Renal pelvis (tissue), 4 donors: Measurements from ENCODE around the gene RRH. TPM values are rescaled to one million over a fixed set of nuclear protein-coding genes. Genes with fewer than 3 reads are reported as not detected.

ENCODE experiments used
- DNase-seq: peaks from one replicate; pipeline ENCODE4 v3.0.0-alpha.2; 2013
- polyA plus RNA-seq, 3 donors: library from polyadenylated mRNA; unstranded; fragments of 120-200 nt; gene quantifications; one replicate each; pipeline ENCODE4 v1.2.1, GENCODE V29; 2013; ENCODE audit not compliant: insufficient read length in 3 of 3

Gene RRH
- polyA plus RNA-seq, 3 donors: 0.51 to 1.3 (median 0.94) TPM

DNA sequence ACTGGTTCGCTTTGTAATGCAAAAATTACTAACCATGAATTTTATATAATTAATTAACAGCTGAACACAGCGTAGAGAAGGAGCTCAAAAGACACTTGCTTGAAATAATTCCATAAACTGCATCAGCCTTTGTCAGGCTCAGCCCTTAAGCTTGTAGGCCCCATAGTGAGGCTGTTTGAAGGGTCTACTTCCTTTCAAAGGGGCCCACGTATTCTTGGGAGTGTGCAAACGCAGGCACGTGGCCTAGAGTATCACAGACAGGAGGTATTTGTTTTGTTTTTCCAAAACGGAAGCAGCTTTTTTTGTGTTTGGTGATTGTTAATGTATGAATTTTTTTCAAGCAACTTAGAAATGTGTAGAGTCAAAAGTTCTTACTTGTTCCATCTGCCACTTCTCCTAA, 59.3 kb downstream of the RRH start:
- no peak for DNase-seq

DNA sequence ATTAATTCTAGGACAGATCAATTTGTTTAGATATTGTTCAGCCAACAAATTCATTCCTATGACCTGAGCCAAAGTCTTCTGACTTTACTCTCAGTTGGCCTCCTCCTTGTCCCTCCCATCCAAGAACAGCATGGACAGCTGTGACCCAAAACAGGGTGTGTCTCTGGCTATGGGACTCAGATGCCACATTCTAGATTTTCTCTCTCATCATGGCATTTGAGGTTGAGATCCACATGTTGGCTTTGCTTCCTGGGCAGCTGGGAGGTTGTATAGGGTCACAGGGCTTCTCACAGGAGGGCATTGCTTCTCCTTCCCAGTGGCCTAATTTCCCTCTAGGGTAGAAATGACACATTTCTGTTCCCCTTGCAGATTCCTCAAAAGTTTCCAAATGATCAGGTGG, 62.3 kb downstream of the RRH start:
- no peak for DNase-seq

Other genes starting within 250 kb of the RRH start
- gene CASP6, start 124.5 kb upstream of the RRH start, polyA plus RNA-seq: 10 to 100 TPM; 34.3 to 41.3 (median 40.4) TPM
- 10 to 100 TPM; 23.8 to 44.6 (median 34.1) TPM for gene PLA2G12A, start 97.9 kb upstream of the RRH start, polyA plus RNA-seq
- gene CFI, start 26.0 kb upstream of the RRH start, polyA plus RNA-seq: 10 to 100 TPM; 75.2 to 79.1 (median 78.8) TPM
- 10 to 100 TPM; 37.9 to 40.3 (median 39.3) TPM for gene GAR1, start 12.2 kb upstream of the RRH start, polyA plus RNA-seq
- 1 to 10 TPM in 1 of 3 donors, under 1 TPM in 2; 0.34 to 1.3 (median 0.99) TPM for gene LRIT3, start 20.1 kb downstream of the RRH start, polyA plus RNA-seq
- gene EGF, start 84.9 kb downstream of the RRH start, polyA plus RNA-seq: 1 to 10 TPM; 2.3 to 6.7 (median 4.6) TPM